Activated naive CD4-positive, alpha-beta T cell treated with anti-CD3 and anti-CD28 coated beads for 36 hours (primary cell): ENCODE data around the gene PTPN23. TPM values are rescaled to one million over a fixed set of nuclear protein-coding genes. Genes with fewer than 3 reads are reported as not detected.
"Not testable (repeated sequence)": the region's sequence is repeated elsewhere in the genome, so short reads cannot be mapped to it uniquely, and the experiment has no call there.

Experiments
- CTCF ChIA-PET: fragments of 350-600 bp; sonication (Branson Sonifier 250); formaldehyde crosslinking; loops from one replicate; lab custom pipeline; 2021; ENCODE audit warnings: antibody characterized with exemption; lab: Charles Lee
- DNase-seq: peaks from one replicate; pipeline ENCODE4 v3.0.0-alpha.2; 2020
- H3K27ac Mint-ChIP-seq: one replicate; pipeline ENCODE4 v1.8.0; 2021; ENCODE audit warnings: mild to moderate bottlenecking, mixed read lengths
- H3K27me3 Mint-ChIP-seq: one replicate; pipeline ENCODE4 v1.8.0; 2021; ENCODE audit warnings: low read depth, mixed read lengths
- H3K36me3 Mint-ChIP-seq: one replicate; pipeline ENCODE4 v1.8.0; 2021; ENCODE audit warnings: low read depth, mixed read lengths
- H3K4me1 Mint-ChIP-seq: one replicate; pipeline ENCODE4 v1.8.0; 2021; ENCODE audit warnings: low read depth, mixed read lengths
- H3K4me3 Mint-ChIP-seq: one replicate; pipeline ENCODE4 v1.8.0; 2021; ENCODE audit warnings: mild to moderate bottlenecking, moderate library complexity, mixed read lengths
- H3K9me3 Mint-ChIP-seq: one replicate; pipeline ENCODE4 v1.8.0; 2021; ENCODE audit warnings: mixed read lengths
- intact Hi-C: fragments of 100-400 bp; cut with micrococcal nuclease; formaldehyde crosslinking; loops from one replicate; pipeline ENCODE4 v1.15.1; 2023
- total RNA-seq, 2 experiments: library from RNA; stranded (reverse); gene quantifications; one replicate each; pipeline ENCODE4 v1.2.3, GENCODE V29; 2021

PTPN23 gene
- total RNA-seq, 2 experiments from 2014 or later, result 18.7 to 21.6 TPM

DNA sequence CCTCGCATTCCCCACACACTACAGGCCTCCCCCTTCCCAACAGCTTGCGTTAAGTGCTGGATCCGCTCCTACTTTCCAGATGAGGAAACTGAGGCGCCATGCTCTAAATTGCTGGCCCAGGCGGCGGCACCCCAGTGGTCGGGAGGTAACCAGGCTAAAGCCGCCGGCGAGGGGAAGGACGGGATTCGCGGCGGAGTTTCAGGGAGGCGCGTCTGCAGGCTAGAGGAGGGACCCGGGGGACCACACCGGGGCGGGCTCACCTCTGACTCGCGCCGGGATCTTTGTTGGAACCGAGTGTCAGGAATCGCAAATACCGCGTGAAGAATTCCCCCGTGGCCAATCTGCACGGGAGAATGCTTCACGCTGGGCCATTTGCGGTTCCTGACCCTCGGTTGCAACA lies 24.6 kb upstream of the PTPN23 start:
- Mint-ChIP-seq H3K27me3 (no peaks in the 10 kb centered on the region), H3K4me3 (no peak overlapping the region), H3K9me3 (peaks cover 22% of the 10 kb centered on the region), H3K36me3 (peaks cover 8% of the 10 kb centered on the region), H3K27ac (no peak overlapping the region), H3K4me1 (peaks cover 5% of the 10 kb centered on the region)
- CTCF ChIA-PET, result no interaction called here
- no peak for DNase-seq
- intact Hi-C loops, result no loop called here

DNA sequence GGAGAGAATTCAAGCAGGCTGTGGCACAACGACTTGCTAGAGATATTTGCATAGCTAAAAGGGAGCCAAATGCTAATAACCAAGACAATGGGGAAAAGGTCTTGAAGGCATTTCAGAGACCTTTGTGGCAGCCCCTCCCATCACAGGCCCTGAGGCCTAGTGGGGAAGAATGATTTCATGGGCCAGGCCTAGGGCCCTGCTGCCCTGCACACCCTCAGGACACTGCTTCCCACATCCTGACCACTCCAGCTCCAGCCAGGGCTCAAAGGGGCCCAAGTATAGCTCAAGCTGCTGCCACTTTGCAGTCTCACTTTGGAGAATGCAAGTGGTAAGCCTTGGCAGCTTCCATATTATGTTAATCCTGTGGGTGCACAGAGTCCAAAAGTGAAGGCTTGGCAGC lies 21.5 kb upstream of the PTPN23 start:
- peaks cover 14% of the 10 kb centered on the region for H3K4me1 Mint-ChIP-seq
- CTCF ChIA-PET, result interaction anchor here (0.6 to 1.1 kb wide), 2 partner anchors 97 to 869 kb away, joined by 3 read pairs; no protein-coding TSS in a partner anchor
- no peak overlapping the region for H3K27ac Mint-ChIP-seq
- H3K36me3 Mint-ChIP-seq, result peaks cover 12% of the 10 kb centered on the region
- no peak for DNase-seq
- intact Hi-C loops, result no loop called here
- H3K27me3 Mint-ChIP-seq, result no peaks in the 10 kb centered on the region
- peaks cover 23% of the 10 kb centered on the region for H3K9me3 Mint-ChIP-seq
- H3K4me3 Mint-ChIP-seq, result no peak overlapping the region

DNA sequence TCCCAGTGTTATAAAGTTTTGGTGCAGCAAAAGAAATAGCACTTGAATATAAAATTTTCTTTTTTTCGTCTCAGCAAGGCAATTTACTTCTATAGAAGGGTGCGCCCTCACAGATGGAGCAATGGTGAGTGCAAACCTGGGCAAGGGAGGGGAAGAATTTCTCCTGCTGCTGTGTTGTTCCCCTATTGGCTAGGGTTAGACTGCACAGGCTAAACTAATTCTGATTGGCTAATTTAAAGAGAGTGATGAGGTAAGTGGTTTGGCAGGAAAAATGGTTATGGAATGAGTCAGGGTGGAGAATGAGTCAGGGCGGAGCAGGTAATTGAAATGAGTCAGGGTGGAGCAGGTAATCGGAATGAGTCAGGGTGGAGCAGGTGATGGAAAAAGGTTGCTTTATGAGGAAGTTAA lies 20.7 kb upstream of the PTPN23 start:
- H3K27ac Mint-ChIP-seq, CTCF ChIA-PET, intact Hi-C loops: not testable (repeated sequence)

DNA sequence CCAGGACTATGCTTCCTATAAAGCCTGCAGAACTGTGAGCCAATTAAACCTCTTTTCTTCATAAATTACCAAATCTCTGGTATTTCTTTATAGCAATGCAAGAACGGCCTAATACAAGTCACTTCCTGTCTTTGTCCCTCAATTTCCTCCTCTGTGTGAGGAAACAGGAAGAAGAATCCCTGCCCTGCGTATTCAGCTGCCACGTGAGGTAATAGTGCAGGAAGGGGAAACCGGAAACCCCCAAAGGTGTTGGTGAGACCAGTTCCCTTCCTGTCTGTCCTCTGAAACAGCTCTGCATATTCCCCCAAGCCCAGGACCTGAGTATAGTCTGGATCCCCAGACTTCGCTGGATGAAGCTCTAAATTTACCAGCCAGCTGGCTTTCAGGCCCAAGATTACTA lies 18.1 kb upstream of the PTPN23 start:
- CTCF ChIA-PET, result interaction anchor here (0.6 kb wide), 1 partner anchor 211 kb away, joined by 3 read pairs; no protein-coding TSS in a partner anchor
- DNase-seq, result peak; percentile 53
- intact Hi-C loops, result no loop called here
- Mint-ChIP-seq H3K9me3 (peaks cover 23% of the 10 kb centered on the region), H3K36me3 (peaks cover 12% of the 10 kb centered on the region), H3K27me3 (no peaks in the 10 kb centered on the region), H3K27ac (no peak overlapping the region), H3K4me1 (peaks cover 14% of the 10 kb centered on the region), H3K4me3 (no peak overlapping the region)

More for the DNA sequence above, 20.7 kb upstream of the PTPN23 start:
- H3K4me1 Mint-ChIP-seq, result peaks cover 14% of the 10 kb centered on the region
- peak; percentile 56 for DNase-seq
- H3K36me3 Mint-ChIP-seq, result peaks cover 12% of the 10 kb centered on the region
- not testable (repeated sequence) for H3K4me3 Mint-ChIP-seq, H3K27me3 Mint-ChIP-seq
- peaks cover 23% of the 10 kb centered on the region for H3K9me3 Mint-ChIP-seq

DNA sequence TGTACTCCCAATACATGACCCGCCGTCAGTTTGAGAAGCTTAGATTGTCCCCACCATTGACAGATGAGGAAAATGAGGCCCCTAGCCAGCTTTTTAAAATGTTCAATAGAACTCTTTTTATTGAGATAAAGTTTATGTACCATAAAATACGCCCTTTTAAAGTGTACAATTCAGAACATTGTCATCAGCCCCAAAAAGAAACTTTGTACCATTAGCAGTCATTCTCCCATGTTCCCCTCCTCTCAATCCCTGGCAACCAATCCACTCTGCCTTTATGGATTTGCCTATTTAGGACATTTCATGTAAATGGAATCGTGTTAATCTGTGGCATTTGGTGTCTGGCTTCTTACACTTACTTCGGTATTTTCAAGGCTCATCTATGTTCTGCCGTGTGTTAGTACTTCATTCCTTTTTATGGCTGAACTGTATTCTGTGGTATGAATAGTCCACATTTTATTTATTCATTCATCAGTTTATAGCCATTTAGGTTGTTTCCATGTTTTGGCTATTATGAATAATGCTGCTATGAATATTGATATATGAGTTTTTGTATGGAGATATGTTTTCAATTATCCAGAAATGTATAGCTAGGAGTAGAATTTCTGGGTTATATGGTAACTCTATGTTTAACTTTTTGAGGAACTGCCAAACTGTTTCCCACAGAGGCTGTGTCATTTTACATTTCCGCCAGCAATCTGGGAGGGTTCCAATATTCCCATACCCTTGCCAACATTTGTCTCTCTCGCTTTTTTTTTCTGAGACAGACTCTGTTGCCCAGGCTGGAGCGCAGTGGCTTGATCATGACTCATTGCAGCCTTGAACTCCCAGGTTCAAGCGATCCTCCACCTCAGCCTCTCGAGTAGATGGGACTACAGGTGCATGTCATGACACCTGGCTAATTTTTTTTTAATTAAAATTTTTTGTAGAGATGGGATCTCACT lies 15.3 kb upstream of the PTPN23 start:
- peaks cover 2% of the 10 kb centered on the region for H3K9me3 Mint-ChIP-seq
- CTCF ChIA-PET, result interaction anchor here (0.6 to 1.1 kb wide), 3 partner anchors 15 to 28 kb away, joined by 3 read pairs; partner anchors contain the start of gene PTPN23
- intact Hi-C loops, result loop anchor here (2.0 kb wide), 1 partner anchor 55 kb away; no protein-coding TSS in a partner anchor

DNA sequence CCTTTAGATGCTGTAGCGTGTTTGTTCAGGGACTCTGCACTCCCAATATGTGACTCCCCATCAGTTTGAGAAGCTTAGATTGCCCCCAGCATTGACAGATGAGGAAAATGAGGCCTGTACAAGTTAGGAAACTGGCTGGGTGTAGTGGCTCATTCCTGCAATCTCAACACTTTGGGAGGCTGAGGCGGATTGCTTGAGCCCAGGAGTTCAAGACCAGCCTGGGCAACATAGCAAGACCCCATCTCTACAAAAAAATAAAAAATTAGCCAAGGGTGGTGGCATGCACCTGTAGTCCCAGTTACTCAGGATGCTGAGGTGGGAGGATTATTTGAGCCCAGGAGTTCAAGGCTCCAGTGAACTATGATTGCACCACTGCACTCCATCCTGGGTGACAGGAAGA lies 14.0 kb upstream of the PTPN23 start:
- Mint-ChIP-seq H3K4me3 (no peak overlapping the region), H3K27ac (no peak overlapping the region), H3K9me3 (peaks cover 1% of the 10 kb centered on the region), H3K27me3 (peaks cover 7% of the 10 kb centered on the region), H3K36me3 (peaks cover 4% of the 10 kb centered on the region), H3K4me1 (peaks cover 10% of the 10 kb centered on the region)
- intact Hi-C loops, result no loop called here
- CTCF ChIA-PET, result interaction anchor here (0.6 kb wide), 1 partner anchor 37 kb away, joined by 3 read pairs; no protein-coding TSS in a partner anchor
- DNase-seq, result no peak

More for the DNA sequence above, 15.3 kb upstream of the PTPN23 start:
- no peak overlapping the region for H3K27ac Mint-ChIP-seq
- H3K27me3 Mint-ChIP-seq, result peaks cover 5% of the 10 kb centered on the region
- DNase-seq, result no peak
- no peak overlapping the region for H3K4me3 Mint-ChIP-seq
- peaks cover 4% of the 10 kb centered on the region for H3K36me3 Mint-ChIP-seq
- peaks cover 10% of the 10 kb centered on the region for H3K4me1 Mint-ChIP-seq

DNA sequence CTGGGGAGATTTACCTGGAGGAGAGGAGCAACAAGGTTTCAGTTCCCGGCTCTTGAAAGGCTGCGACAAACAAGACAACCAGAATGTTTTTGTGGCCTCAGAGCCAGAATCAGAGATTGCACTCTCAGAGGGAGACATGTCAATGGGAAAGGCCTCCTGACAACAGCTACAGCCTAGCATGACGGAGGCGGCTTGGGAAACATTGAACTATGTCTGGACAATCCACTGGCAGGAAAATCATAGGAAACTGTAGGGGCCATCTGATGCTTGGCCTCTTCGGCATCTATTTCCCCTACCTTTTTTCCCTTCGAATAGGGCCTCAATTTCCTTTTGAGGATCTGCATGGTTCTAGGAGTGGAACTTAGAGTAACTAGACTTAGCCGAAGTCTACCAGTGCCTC lies 13.2 kb upstream of the PTPN23 start:
- DNase-seq, result no peak
- Mint-ChIP-seq H3K4me1 (peaks cover 4% of the 10 kb centered on the region), H3K36me3 (peaks cover 1% of the 10 kb centered on the region), H3K4me3 (no peak overlapping the region), H3K27me3 (peaks cover 7% of the 10 kb centered on the region), H3K27ac (no peak overlapping the region), H3K9me3 (no peaks in the 10 kb centered on the region)
- intact Hi-C loops, result no loop called here
- CTCF ChIA-PET, result no interaction called here

DNA sequence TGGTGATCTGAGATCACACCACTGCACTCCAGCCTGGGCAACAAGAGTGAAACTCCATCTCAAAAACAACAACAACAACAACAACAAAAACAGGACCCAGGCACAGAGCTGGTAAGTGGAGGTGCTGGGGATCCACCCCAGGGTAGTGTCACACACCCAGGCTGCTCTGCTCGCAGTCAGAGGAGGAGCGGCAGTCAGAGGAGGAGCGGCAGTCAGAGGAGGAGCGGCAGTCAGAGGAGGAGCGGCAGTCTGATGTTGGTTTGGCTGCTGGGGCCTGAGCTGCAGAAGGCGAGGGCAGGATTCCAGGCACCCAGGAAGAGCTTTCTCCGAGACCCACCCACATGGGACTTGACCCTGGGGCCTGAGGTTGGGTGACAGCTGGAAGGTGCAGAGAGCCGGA lies 10.8 kb upstream of the PTPN23 start:
- DNase-seq, H3K4me1 Mint-ChIP-seq, H3K27me3 Mint-ChIP-seq, H3K36me3 Mint-ChIP-seq, H3K9me3 Mint-ChIP-seq, H3K4me3 Mint-ChIP-seq, H3K27ac Mint-ChIP-seq: not testable (repeated sequence)
- intact Hi-C loops, result loop anchor here (2.0 kb wide), 1 partner anchor 503 kb away; no protein-coding TSS in a partner anchor
- CTCF ChIA-PET, result interaction anchor here (0.7 to 1.9 kb wide), 6 partner anchors 11 to 671 kb away, joined by 3 to 6 read pairs (median 4); partner anchors contain the start of genes PTPN23 and SETD2

DNA sequence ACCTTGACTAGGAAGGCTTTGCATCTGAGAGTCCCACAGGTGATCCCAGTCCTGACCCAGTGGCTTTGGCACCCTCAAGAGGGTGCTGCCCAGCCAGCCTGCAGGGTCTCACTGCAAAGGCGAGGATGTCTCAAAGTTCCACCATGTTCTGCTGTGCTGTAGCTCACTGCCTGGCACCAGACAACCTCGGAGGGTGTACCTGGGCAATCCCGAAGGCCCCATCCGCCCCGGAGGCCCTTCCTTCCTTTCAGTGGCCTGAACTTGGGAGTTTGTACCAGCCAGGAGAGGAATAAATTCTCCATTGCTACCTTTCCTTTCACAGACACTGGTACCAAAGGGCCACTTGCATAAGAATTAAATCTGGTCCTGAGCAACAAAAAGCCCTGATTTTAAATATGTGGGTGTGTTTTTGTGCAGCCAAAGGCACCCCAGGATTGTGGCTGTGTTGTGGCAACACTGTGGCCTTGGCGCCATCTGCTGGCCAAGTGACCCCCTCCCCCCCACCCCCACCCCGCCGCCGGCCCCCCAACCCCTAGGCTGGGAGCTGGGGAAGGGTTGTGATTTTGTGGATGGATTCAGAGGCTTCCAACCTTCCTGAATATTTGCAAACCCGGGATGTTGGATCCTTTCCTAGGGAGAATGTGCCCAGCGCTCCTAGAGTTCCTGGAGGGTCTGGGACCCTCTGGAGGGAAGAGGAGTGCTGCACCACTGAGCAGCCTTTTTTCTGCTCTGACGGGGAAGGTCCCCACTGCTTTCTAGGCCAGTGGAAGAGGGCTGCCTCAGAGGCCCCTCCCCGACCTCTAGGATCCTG lies 9.7 kb upstream of the PTPN23 start:
- Mint-ChIP-seq H3K36me3 (no peaks in the 10 kb centered on the region), H3K4me1 (no peaks in the 10 kb centered on the region), H3K4me3 (no peak overlapping the region), H3K27me3 (peaks cover 10% of the 10 kb centered on the region), H3K9me3 (no peaks in the 10 kb centered on the region), H3K27ac (no peak overlapping the region)
- intact Hi-C loops, result loop anchor here (2.0 kb wide), 1 partner anchor 504 kb away; no protein-coding TSS in a partner anchor
- CTCF ChIA-PET, result interaction anchor here (0.5 to 1.9 kb wide), 7 partner anchors 10 to 735 kb away, joined by 3 to 6 read pairs (median 3); partner anchors contain the start of gene PTPN23
- peak; percentile 53 for DNase-seq

DNA sequence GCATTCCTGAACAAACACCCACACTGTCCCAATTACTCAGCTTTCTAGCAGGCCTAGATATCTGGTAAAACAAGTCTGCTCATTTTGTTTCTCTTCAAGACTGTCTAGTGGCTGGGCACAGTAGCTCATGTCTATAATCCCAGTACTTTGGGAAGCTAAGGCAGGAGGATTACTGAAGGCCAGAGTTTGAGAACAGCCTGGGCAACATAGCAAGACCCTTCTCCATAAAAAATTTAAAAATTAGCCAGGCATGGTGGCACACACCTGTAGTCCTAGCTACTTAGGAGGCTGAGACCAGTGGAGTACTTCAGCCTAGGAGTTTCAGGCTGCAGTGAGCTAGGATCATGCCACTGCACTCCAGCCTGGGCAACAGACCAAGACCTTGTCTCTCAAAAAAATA lies 6.2 kb upstream of the PTPN23 start:
- Mint-ChIP-seq H3K27me3 (peaks cover 5% of the 10 kb centered on the region), H3K36me3 (no peaks in the 10 kb centered on the region), H3K4me3 (no peak overlapping the region), H3K4me1 (peaks cover 9% of the 10 kb centered on the region), H3K27ac (no peak overlapping the region), H3K9me3 (no peaks in the 10 kb centered on the region)
- CTCF ChIA-PET, result no interaction called here
- intact Hi-C loops, result no loop called here
- no peak for DNase-seq

DNA sequence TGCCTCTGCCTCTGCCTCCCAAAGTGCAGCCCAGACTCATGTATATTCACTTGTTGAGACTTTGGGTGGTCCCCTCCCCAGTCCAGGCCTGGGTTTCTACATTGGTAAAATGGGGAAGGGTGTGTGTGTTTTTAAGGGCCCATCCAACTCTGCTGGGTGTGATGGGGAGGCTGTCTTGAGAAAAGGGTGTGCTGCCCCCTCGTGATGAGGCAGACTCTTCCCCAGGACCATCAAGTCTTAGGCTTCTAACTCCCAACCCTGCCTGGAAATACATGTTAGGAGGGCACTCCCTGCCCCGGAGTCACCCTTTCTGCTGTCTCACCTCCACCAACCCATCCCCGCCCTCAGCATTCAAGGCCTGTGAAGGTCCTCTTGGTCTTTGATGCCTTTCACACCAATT lies 4.4 kb upstream of the PTPN23 start:
- no peak for DNase-seq
- H3K36me3 Mint-ChIP-seq, result peaks cover 5% of the 10 kb centered on the region
- CTCF ChIA-PET, result interaction anchor here (0.7 kb wide), 1 partner anchor 684 kb away, joined by 3 read pairs; no protein-coding TSS in a partner anchor
- no peaks in the 10 kb centered on the region for H3K9me3 Mint-ChIP-seq
- no peak overlapping the region for H3K27ac Mint-ChIP-seq
- H3K4me1 Mint-ChIP-seq, result peaks cover 17% of the 10 kb centered on the region
- intact Hi-C loops, result no loop called here
- peaks cover 5% of the 10 kb centered on the region for H3K27me3 Mint-ChIP-seq
- no peak overlapping the region for H3K4me3 Mint-ChIP-seq

DNA sequence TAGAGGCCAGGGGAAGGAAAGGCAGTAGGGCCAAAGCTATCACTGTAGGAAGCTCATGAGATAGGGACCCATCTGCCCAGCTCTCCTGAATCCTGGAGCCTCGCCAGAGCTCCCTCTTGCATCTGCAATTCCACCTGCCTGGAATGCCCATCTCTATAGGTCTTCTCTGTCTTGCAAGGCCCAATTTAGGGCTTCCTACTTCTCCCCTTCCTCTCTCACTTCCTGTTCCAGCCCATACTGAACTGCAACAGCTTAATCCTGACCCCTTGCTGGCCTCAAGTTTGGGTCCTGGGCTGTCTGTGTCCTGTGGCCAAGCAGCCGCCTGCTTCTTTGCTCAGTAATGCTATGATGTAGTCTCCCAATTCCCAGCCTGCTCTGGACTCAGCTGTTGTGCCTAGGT lies 3.6 kb upstream of the PTPN23 start:
- H3K4me3 Mint-ChIP-seq, result no peak overlapping the region
- no peak for DNase-seq
- no peaks in the 10 kb centered on the region for H3K9me3 Mint-ChIP-seq
- CTCF ChIA-PET, result no interaction called here
- peaks cover 3% of the 10 kb centered on the region for H3K27me3 Mint-ChIP-seq
- peaks cover 23% of the 10 kb centered on the region for H3K4me1 Mint-ChIP-seq
- intact Hi-C loops, result no loop called here
- peaks cover 5% of the 10 kb centered on the region for H3K36me3 Mint-ChIP-seq
- no peak overlapping the region for H3K27ac Mint-ChIP-seq
